RPMI8226 (cell line): Measurements from ENCODE around the gene TTC33.
A peak's percentile ranks its signal among the peaks of the same experiment; 100 is the strongest.
"Not testable (repeated sequence)": the region's sequence is repeated elsewhere in the genome, so short reads cannot be mapped to it uniquely, and the experiment has no call there.

Experiments used
- DNase-seq: peaks from one replicate; pipeline ENCODE4 v3.0.0-alpha.2; 2015

Gene TTC33, protein sequence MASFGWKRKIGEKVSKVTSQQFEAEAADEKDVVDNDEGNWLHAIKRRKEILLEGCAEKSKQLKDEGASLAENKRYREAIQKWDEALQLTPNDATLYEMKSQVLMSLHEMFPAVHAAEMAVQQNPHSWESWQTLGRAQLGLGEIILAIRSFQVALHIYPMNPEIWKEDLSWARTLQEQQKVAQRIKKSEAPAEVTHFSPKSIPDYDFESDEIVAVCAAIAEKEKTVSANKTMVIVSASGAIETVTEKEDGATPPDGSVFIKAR

DNA sequence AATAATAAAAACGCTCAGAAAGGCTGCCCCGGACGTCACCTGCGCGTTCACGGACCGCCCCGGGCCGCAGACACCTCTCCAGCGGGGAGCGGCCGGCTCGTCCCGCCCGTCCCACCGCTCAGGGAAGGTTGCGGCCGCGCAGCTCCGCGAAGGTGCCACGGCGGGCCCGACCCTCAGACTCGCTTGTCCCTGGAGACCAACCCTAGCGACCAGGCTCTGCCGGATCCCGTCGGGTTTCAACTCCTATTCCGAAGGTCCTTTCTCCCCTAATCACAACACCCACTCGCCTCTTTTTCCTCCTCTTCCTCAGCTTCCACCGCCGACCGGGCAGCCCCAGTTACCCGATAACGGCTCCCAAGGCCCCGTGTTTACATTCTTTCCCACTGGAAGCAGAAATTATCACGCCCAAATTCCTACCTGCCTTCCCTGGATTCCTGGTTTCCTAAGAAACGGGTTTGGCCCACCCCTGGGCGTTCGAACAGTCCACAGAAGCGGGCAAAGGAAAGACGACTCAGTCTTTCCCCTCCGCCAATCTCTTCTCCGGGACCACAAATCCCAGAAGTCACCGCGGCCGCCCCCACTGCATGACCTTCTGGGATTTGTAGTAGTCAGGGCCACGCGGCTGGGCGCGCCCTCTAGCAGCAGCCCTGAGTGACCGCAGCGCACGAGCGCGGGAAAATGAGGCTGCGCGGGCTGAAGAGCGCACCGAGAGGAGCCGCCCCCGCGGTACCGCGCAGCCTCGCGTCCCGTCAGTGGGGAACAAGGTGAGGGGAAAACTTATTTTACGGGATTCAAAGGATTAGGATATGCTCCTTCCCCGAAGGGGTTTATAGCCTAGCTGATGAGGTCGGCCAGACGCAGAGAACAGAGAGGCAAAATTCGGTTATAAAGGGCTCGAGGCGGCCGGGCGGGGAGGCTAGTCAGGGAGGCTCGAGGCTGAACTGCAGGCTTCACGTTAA is at the start of gene TTC33:
Gene TTC33 (minus strand): TSS at position 555 of the 959 bp plus-strand sequence. CDS start 8,943 bp downstream, outside the sequence.
- peak; percentile 97 for DNase-seq

DNA sequence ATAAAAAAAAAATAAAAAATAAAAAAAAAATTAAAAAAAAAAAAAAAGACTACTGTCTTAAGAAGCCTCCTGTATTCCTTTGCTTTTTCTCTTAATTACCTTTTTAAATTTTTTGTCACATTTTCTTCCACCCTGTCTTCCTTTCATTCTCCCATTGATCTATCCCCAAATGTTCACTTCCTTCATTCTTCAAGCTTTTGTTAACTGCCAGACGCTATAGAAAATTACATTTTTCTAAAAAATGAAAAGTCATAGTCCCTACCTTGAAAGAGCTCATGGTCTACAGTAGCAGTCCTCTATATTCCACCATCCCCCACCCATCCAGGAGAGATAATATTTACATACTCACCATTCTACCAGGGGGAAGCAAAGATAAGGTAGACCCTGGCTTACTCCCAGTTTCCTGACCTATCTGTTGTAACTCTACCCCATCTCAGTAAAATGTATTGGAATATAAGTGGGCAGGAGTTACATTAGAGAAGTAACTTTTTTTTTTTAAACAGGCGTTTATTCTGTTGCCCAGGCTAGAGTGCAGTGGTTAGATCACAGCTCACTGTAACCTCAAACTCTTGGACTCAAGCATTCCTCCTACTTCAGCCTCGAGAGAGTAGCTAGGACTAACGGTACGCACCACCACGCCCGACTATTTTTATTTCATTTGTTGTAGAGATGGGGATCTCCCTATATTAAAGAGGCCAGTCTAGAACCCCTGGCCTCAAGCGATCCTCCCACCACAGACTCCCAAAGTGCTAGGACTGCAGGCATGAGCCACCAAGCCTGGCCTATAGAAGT is 46.2 kb upstream of the TTC33 start:
- DNase-seq, result no peak

DNA sequence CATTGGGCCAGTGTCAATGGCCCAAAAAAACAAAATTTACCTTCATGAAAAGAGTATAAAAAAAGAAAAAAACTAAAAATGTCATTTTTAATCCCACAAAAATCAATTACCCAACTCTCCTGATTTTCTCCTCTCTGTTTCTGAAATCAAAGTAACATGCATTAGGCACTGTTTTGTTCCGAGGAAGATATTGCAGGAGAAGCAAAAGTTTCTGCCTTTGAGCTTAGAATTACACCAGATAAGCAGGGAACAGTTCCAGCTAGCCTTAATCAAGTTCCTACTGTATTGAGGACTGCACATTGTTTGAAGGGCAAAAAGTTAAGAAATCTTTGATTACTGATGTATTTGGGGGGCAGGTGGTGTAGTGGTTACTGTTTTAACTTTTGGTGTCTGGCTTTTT is 43.5 kb upstream of the TTC33 start:
- DNase-seq, result no peak

DNA sequence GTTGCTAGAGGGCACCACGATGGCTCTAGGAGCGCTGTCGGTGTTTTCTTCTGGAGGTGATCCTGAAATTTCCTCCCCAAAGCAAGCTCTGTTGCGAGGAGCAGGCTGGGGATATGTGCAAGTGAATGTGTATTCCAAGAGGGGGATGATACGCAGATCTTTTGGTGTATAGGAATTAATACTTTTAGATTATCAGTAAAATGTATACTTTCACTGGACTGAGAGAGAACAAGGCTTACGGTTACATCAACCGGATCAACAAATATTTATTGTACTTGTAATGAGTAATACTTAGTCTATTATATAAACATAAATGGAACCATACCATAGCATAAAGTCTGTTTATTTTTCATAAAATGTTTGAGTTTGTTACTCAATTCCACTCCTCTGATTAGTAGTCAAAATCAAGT is 43.0 kb upstream of the TTC33 start:
- no peak for DNase-seq

DNA sequence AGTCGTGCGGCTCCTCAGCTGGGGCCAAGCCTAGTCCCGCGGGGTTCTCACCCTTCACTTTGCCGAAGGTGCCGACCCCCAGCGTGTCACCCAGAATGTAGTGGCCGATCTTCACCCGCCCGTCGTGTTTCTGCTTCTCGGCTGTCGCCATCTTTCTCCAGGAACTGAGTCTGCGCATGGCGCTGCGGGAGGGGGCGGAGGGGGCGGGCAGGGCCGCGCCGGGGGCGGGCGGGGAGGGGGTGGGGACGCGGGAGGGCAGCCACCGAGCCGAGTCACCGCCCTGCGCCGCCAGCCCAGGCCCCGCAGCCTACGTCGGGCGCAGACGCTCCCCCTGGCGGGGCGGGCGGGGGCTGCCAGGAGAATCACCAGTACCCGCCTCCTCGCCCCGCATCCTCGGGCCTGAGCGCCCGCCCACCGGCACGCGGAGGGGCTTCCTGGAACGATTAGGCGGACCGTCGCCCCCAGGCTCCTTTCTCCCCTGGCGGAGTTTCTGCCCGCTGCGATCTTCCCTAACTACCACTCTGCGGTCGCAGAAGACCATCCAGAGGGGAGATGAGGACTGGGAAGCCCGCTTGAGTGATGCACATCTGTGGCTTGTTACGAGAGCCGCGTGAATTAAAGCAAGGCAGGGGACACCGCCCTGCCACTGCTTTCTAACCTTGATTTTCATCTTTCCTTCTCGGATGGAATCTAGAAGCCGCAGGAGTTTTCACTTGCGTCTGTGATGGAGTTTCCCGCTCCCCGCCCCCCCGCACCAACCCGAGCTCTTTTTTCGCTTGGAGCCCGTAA is 42.4 kb upstream of the TTC33 start, which contains the start of gene PRKAA1:
Gene PRKAA1 (minus strand): TSS at position 363 of the 789 bp plus-strand sequence. CDS start 185 bp downstream, at position 178.
- peak; percentile 94 for DNase-seq

DNA sequence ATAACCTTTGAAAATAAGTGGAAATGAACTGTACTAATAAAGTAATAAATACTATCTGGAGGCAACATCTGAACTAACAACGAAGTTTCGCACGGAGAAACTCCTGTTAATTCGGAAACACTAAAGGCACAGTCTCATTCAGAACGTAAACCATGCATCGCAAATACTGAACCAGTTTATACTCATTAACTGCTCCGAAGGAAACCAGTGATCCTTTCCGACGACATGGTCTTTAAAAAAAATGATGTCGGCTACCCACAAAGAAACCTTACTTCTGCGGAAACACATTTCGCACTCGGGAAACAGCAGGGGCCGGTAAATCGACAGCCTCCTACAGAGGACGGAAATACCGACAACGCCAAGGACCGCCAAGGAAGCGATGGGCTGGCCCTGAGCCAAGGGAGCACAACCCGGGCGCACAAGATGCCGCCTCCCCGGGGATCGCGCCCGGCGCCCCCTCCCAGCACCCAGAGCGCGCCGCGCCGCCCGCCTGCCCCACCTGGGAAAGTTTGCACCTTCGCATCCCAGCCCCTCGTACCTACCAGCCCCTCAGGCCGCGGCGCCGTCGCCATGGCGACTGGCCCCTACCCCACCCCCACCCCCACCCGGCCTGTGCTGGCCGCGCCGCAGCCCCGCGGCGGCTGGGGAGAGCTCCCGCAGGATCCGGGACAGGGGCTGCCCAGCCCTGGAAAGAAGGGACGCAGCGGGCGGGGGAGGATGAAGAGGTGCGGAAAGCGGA is 41.7 kb upstream of the TTC33 start:
- peak; percentile 90 for DNase-seq

DNA sequence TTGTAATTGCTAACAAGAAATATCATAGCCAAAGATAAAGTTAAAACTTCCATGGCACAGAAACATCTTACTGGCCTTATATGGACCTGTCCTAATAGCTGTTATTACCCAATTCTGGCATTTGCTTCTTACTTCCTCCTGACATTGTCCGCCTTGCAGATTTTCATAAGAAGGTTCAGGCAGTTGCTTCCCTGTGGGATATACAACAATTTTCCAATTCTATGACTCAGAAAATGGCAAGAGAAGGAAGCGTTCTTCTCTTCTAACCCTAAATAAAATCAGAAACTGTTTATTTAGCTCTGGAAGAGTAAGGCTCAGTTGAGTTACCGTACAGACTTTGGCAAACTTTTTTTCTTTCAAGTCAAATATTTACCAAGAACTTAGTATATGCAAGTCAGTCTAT is 40.7 kb upstream of the TTC33 start:
- DNase-seq, result peak; percentile 14

DNA sequence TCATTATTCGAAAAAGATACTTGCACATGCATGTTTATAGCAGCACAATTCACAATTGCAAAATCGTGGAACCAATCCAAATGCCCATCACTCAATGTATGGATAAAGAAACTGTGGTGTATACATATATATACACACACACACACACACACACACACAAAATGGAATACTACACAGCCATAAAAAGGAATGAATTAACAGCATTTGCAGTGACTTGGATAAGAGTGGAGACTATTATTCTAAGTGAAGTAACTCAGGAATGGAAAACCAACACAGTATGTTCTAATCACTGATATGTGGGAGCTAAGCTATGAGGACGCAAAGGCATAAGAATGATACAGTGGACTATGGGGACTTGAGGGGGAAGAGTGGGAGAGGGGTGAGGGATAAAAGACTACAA is 39.1 kb upstream of the TTC33 start:
- DNase-seq, result not testable (repeated sequence)

DNA sequence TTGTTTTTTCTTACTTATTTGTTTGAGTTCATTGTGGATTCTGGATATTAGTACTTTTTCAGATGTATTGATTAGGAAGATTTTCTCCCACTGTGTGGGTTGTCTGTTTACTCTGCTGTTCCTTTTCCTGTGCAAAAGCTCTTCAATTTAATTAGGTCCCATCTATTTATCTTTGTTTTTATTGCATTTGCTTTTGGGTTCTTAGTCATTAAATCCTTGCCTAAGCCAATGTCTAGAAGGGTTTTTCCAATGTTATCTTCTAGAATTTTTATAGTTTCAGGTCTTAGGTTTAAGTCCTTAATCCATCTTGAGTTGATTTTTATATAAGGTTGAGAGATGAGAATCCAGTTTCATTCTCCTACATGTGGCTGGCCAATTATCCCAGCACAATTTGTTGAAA is 38.6 kb upstream of the TTC33 start:
- not testable (repeated sequence) for DNase-seq

DNA sequence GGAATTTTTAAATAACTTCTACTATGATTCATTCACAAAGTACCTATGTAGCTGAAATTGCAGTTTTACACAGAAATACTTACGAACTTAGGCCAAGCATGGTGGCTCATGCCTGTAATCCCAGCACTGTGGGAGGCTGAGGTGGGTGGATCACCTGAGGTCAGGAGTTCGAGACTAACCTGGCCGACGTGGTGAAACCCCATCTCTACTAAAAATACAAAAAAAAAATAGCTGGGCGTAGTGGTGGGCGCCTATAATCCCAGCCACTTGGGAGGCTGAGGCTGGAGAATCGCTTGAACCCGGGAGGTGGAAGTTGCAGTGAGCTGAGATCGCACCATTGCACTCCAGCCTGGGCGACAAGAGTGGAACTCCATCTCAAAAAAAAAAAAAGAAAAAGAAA is 36.9 kb upstream of the TTC33 start:
- DNase-seq, result not testable (repeated sequence)

DNA sequence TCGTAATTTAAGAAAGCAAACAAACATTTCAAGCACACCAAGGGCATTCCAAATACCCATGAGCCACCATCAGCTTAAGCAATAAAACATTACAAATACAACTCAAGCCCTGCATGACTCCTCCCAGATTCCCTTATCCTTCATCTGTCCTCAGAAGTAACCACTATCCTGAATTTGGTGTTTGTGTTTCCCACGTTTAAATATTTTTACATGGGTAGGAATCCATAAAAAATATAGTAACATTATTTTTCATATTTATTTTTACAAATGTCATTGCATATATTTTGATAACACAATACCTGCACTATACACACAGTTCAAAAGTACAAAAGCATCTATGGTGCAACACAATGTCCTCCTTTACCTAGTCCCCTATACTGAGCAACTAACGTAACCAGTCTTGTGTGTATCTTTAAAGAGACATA is 36.0 kb upstream of the TTC33 start:
- no peak for DNase-seq

DNA sequence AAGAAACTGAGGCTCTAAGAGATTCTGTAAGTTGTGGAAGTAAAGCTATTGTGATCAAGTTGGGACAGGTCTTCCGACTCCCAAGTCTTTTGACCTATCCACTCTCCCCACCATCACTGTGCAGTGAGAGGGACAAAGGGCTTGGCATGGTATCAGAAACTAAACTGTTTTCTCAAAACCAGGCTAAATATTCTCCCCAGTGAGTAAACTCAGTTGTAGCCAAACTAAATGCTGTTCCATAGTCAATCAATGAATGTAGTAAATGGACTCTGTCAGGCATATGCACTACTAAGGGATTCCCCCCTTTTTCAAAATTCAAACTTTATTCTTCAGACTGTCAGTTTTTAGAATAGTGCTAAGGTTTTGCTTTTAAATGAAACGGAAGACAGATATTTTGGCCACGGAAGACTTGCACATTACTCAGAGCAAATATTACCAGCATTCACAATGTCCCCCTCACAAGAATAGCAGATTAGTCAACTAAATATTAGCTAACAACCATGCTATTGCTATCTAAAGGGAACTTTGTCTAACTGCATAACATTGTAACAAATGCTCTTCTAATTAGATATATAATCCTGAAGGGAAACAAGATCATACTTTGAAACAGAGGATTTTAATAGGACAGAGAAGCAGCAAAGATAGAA is 35.3 kb upstream of the TTC33 start:
- no peak for DNase-seq

DNA sequence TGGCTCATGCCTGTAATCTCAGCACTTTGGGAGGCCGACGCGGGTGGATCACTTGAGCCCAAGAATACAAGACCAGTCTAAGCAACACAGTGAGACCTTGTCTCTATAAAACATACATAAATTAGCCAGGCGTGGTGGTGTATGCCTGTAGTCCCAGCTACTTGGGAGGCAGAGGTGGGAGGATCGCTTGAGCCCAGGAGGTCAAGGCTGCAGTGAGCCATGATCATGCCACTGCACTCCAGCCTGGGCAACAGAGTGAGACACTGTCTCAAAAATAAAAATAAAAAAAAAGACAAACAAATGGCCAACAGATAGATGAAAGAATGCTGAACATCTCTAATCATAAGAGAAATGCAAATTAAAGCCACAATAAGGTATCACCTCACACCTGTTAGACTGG is 33.2 kb upstream of the TTC33 start:
- not testable (repeated sequence) for DNase-seq

DNA sequence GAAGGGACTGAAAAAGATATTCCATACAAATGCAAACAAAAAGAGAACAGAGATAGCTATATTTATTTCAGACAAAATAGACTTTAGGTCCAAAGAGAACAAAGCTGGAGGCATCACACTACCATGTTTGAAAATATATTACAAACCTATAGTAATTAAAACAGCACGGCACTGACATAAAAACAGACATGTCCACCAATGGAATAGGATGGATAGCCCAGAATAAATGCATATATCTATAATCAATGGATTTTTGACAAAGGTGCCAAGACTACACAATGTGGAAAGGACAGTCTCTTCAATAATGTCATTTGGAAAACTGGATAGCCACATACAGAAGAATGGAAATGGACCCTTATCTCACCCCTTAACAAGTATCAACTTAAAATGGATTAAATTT is 32.2 kb upstream of the TTC33 start:
- no peak for DNase-seq

DNA sequence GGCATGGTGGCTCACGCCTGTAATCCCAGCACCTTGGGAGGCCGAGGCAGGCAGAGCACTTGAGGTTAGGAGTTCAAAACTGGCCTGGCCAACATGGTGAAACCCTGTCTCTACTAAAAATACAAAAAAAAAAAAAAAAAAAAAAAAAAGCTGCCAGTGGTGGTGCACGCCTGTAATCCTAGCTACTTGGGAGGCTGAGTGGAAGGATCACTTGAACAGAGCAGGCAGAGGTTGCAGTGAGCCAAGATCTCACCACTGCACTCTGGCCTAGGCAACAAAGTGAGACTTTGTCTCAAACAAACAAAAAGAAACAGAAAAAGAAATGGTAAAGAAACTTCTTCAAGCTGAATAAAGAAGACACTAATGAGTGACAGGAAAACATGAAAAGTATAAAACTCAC is 30.9 kb upstream of the TTC33 start:
- not testable (repeated sequence) for DNase-seq

DNA sequence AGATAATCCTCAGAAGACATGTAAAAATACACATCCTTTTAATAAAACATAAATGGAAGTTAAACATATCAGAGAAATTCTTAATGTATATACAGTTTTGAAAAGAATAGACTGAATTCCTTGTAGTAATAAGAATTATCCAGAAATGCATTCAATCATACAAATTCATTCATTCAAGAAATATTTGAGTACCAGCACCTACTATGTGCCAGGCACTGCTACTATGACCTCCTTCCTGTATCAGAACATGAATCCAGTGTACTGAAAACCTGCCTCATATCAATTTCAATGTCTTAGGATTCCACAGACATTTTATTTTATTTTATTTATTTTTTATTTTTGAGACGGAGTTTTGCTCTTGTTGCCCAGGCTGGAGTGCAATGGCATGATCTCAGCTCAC is 29.2 kb upstream of the TTC33 start:
- DNase-seq, result no peak

DNA sequence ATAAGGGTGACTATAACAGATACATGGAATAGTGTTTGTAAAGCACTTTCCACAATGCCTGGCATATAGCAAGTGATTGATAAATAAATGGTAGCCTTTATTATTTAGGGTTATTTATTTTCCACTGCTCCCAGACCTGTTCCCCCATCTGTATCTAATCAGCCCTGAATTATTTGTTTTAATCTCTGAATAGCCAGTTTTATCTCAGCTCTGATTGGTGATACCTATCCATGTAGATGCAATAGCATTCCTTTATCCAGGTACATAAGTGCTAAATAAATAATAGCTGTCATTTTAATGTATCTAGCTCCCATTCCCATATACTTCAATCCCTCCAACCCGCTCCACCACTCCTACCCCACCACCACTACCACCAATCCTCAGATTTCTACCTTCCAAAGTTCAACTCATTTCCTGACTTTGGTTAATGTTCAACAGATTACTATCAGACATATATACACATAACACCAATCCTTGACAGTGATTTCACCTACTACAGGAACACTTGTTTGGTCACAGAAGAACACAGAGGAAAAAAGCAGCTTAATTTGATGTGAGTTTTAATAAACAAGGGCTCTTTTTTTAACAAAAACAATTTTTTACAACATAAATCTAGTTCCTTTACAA is 28.4 kb upstream of the TTC33 start:
- DNase-seq, result no peak

DNA sequence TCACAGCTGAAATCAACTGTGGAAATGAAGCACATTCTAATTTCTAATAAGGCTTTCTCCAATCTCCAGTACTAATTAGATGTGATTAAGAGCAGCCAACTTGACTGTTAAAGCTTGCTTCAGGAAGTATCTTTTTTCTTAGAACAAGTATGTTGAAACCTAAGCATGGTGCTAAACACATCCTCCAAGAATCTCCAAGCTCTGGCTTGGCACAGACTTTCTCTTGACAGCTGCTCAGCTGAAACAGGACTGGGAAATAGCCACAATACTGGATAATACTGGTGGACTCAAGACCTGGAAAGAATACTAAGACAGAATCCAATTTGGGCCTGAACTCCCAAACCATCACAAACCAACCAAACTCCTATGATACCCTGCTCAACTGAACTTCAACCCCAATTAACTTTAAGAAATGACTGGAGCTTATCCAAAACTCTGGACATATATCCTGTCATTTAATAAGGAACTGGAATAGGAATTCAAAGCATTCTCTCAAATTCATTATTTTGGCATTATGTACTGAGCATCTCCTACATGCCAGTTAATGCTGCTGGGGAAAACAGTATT is 26.2 kb upstream of the TTC33 start:
- no peak for DNase-seq

DNA sequence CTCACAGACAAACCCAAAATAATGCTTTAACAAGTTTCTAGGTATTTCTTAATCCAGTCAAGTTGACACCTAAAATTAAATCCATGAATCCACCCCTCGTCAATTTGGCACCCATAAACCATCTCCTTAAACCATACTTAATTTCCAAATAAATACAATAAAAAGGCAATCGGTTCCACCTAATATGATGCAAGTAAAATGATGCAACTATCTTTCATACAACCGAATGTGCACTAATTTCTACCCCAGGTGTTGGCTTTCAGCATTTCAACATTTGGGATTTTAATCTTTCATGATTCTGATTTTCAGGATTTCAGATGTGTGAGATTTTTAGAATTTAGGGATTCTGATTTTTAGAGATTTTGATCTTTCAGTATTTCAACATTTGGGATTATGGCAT is 25.1 kb upstream of the TTC33 start:
- no peak for DNase-seq

DNA sequence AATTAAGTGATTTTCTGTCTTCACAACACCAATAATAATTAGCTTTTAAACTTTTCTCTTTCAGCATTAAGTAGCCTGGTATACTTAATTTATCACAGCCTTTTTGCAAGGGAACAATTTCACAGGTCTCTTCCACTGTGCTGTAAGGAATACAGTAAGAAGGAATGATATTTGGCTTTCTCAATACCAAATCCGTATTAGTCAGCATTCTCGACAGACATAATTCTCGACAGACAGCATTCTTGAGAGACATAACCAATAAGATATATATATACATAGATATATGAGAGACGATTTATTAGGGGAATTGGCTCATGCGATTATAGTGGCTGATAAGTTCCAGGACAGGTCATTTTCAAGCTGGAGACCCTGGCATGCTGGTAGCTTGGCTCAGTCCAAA is 24.4 kb upstream of the TTC33 start:
- no peak for DNase-seq
